Epithelial cell of esophagus (primary cell): ENCODE results near the gene MIOX.

Experiments
- DNase-seq: peaks from one replicate; pipeline ENCODE4 v3.0.0; 2010; ENCODE audit warnings: low read depth
- H3K4me3 ChIP-seq: 2 replicates; pipeline ENCODE4 v1.5.1; 2011; ENCODE audit warnings: mild to moderate bottlenecking, low read length, control low read depth
- TF ChIP-seq, protein P1 (sequence below): IDR thresholded peaks from 2 replicates; pipeline ENCODE4 v1.5.1; 2011; ENCODE audit warnings: low read depth, mild to moderate bottlenecking, low read length, control low read depth, inconsistent platforms; ENCODE audit not compliant: insufficient read depth; ENCODE audit errors: missing control alignments

Gene MIOX

GRCh38 chr22:50505776-50506610 is 19.3 kb downstream of the MIOX start:
- TF ChIP-seq, protein P1, sequence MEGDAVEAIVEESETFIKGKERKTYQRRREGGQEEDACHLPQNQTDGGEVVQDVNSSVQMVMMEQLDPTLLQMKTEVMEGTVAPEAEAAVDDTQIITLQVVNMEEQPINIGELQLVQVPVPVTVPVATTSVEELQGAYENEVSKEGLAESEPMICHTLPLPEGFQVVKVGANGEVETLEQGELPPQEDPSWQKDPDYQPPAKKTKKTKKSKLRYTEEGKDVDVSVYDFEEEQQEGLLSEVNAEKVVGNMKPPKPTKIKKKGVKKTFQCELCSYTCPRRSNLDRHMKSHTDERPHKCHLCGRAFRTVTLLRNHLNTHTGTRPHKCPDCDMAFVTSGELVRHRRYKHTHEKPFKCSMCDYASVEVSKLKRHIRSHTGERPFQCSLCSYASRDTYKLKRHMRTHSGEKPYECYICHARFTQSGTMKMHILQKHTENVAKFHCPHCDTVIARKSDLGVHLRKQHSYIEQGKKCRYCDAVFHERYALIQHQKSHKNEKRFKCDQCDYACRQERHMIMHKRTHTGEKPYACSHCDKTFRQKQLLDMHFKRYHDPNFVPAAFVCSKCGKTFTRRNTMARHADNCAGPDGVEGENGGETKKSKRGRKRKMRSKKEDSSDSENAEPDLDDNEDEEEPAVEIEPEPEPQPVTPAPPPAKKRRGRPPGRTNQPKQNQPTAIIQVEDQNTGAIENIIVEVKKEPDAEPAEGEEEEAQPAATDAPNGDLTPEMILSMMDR = no peak
- H3K4me3 ChIP-seq = peak overlapping the region; percentile 90
- DNase-seq = no peak

DNA sequence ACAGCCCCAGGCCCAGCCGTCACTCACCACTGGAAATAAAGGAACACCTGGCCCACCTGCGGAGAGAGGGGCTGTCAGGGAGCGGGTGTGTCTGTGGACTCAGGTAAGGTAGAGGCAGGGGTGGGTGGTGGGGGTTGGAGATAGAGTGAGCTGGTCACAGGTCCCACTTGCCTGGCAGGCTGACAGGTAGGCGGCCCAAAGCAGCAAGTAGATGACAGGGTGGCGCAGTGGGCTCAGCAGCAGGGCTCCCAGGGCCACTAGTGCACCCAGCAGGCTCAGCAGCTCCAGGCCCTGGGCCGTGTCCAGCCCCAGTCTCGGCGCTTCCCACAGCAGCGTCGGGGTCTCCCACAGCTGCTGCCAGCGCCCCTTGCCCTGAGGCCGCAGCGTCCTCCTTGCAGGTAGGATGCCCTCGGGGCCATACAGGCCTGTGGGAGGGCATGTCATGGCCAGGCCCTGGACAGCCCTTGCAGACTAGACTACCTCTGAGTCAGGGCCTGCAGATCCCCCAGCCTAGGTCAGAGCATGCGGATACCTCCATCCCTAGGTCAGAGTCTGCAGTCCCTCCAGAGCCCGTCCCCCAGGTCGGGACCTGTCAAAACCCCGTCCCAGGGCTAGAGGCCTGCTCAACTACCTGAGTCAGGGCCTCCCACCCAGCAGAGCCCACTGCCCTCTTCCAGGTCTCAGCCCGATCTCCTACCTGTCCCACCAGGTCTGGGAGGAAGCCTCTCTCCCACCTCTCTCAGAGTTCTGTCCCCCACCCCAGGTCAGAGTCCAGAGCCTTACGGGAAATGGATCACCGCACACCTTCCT is 20.2 kb downstream of the MIOX start:
- H3K4me3 ChIP-seq = peak overlapping the region; percentile 90
- no peak for DNase-seq
- TF ChIP-seq, protein P1 = no peak

DNA sequence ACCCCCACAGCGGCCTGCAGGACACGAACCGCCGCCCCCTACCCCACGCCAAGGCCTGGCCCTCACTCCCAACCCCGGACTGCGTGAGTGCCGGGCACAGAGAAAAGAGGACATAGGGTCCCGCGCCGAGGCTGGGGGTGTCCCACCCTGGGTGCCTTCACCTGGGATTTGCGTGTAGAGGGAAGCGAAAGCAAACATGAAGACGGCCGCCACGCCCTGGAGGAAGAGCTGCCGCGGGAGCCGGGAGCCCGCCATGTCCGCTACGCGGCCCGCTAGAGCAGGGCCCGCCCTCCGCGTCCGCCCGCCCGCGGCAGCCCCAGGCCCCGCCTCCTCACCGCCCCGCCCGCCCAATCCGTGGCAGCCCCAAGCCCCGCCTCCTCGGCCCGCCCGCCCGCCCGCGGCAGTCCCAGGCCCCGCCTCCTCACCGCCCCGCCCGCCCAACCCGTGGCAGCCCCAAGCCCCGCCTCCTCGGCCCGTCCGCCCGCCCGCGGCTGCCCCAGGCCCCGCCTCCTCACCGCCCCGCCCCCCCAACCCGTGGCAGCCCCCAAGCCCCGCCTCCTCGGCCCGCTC is 20.8 kb downstream of the MIOX start, which contains the start of gene LMF2:
Gene LMF2 (minus strand): TSS at position 282 of the 570 bp plus-strand sequence. CDS start 27 bp downstream, at position 255.
- peak; percentile 87 for DNase-seq
- H3K4me3 ChIP-seq = peak within 1 kb of the TSS; percentile 90
- TF ChIP-seq, protein P1 = no peak

GRCh38 chr22:50507991-50508884 is 21.6 kb downstream of the MIOX start, which contains the start of gene NCAPH2:
Gene NCAPH2, plus strand, starts transcription at chr22:50508224. Its CDS starts 114 bp downstream, at chr22:50508338.
- TF ChIP-seq, protein P1 = no peak
- DNase-seq = peak; percentile 98

DNA sequence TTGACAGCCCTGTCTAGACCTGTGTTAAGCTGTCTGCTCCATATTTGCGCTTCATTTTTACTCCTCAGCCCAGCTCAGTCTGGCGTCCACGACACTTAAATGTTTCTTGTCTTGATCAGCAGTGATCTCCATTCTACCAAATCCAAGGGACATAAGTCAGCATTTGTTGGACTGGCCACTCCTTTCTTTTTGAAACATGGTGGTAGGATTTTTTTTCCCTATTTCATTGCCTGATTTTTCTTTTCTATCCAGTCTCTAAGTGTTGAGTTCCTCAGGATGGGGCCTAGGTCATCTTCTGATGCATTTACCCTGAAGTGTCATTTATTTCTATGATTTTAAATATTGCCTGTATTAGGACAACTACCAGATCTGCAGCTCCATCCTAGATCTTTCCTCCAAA is 22.2 kb downstream of the MIOX start:
- DNase-seq = no peak
- TF ChIP-seq, protein P1 = no peak
- H3K4me3 ChIP-seq = peak overlapping the region; percentile 65

More at GRCh38 chr22:50507991-50508884, 21.6 kb downstream of the MIOX start, which contains the start of gene NCAPH2:
- H3K4me3 ChIP-seq = peak within 1 kb of the TSS; percentile 90

DNA sequence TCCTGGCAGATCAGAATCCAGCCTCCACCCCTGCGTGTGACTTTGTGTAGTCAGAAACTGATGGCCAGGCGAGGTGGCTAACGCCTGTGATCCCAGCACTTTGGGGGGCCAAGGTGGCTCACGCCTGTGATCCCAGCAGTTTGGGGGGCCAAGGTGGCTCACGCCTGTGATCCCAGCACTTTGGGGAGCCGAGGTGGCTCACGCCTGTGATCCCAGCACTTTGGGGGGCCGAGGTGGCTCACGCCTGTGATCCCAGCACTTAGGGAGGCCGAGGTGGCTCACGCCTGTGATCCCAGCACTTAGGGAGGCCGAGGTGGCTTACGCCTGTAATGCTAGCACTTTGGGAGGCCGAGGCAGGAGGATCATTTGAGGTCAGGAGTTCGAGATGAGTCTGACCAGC is 26.5 kb downstream of the MIOX start:
- no peak for DNase-seq
- TF ChIP-seq, protein P1 = no peak
- H3K4me3 ChIP-seq = no peak overlapping the region
